Measurements from ENCODE around the gene SEPSECS.

- no peak for TF ChIP-seq EZH2 (IDR thresholded peaks at IDR 0.05; ENCODE audit: borderline replicate concordance, low read depth, low read length, severe bottlenecking)
- no peak for TF ChIP-seq CTCF (IDR thresholded peaks at IDR 0.05; ENCODE audit: borderline replicate concordance, extremely low read depth, low read length, poor library complexity, severe bottlenecking)
Observed at GRCh38 chr4:25076625-25077398, 83.4 kb downstream of the SEPSECS start.

Data from DND-41 (cell line).